Thymus (tissue), 11 donors: ENCODE data around the gene MYLK2. TPM values are rescaled to one million over a fixed set of nuclear protein-coding genes. Genes with fewer than 3 reads are reported as not detected.
A peak's percentile ranks its signal among the peaks of the same experiment; 100 is the strongest.

ENCODE experiments used
- DNase-seq, 9 donors: peaks; one replicate each; pipeline ENCODE4 v3.0.0-alpha.2; 2013; ENCODE audit warnings: low spot score in 9 of 9, low read depth in 6 of 9, missing footprints in 1 of 9
- H3K27ac ChIP-seq, 2 donors: one replicate each; pipeline ENCODE4 v1.5.1; 2013; ENCODE audit warnings: control low read depth in 1 of 2, low read depth in 1 of 2, low read length in 1 of 2, mild to moderate bottlenecking in 1 of 2, moderate library complexity in 1 of 2
- H3K27me3 ChIP-seq, 2 donors: one replicate each; pipeline ENCODE4 v1.5.1; 2013; ENCODE audit warnings: low read length in 1 of 2; ENCODE audit not compliant: control insufficient read depth in 2 of 2, insufficient read depth in 1 of 2
- H3K36me3 ChIP-seq, 2 donors: one replicate each; pipeline ENCODE4 v1.5.1; 2013; ENCODE audit warnings: low read length in 1 of 2, mild to moderate bottlenecking in 1 of 2, moderate library complexity in 1 of 2; ENCODE audit not compliant: control insufficient read depth in 2 of 2, insufficient read depth in 2 of 2
- H3K4me1 ChIP-seq, 2 donors: one replicate each; pipeline ENCODE4 v1.5.1; 2013; ENCODE audit warnings: low read length in 2 of 2; ENCODE audit not compliant: control insufficient read depth in 2 of 2, insufficient read depth in 2 of 2
- H3K4me3 ChIP-seq, 2 donors: one replicate each; pipeline ENCODE4 v1.5.1; 2013; ENCODE audit warnings: low read length in 2 of 2, control low read depth in 1 of 2, mild to moderate bottlenecking in 1 of 2
- H3K9me3 ChIP-seq, 2 donors: one replicate each; pipeline ENCODE4 v1.5.1; 2013; ENCODE audit warnings: low read length in 1 of 2, mild to moderate bottlenecking in 1 of 2; ENCODE audit not compliant: control insufficient read depth in 2 of 2, insufficient read depth in 1 of 2
- WGBS: extraction: QIAGEN DNeasy Blood & Tissue Kit; methylation state at CpG from one replicate; pipeline ENCODE4 v1.1.7; 2013; 5-methylcytosine and 5-hydroxymethylcytosine counted together
- polyA plus RNA-seq: library from polyadenylated mRNA; stranded (reverse); fragments of 200-250 nt; gene quantifications from one replicate; pipeline ENCODE4 v1.2.3, GENCODE V29; 2013
- total RNA-seq: library from RNA; stranded (reverse); fragments of 120-200 nt; gene quantifications from one replicate; pipeline ENCODE4 v1.2.4, GENCODE V29; 2013
- donor health status: healthy.

Gene MYLK2
- total and polyA plus RNA-seq, 2 donors = 0.66 to 1.4 TPM

- Histone ChIP-seq H3K4me3 (peak overlapping the region in 1 of 2 donors; percentile 43), H3K4me1 (peaks cover 0 to 4% of the 10 kb centered on the region in 2 donors), H3K36me3 (no peaks in the 10 kb centered on the region), H3K9me3 (no peaks in the 10 kb centered on the region), H3K27ac (no peak overlapping the region), H3K27me3 (peaks cover 33 to 61% of the 10 kb centered on the region in 2 donors)
- WGBS = 13% methylated on average over 24 of the region's 24 CpGs
- no peak for DNase-seq
Observed at GRCh38 chr20:31870726-31871617, 51.8 kb downstream of the MYLK2 start.

GRCh38 chr20:31871618-31871954 lies 52.4 kb downstream of the MYLK2 start:
- H3K36me3 ChIP-seq = no peaks in the 10 kb centered on the region
- H3K27me3 ChIP-seq = peaks cover 33 to 61% of the 10 kb centered on the region in 2 donors
- H3K9me3 ChIP-seq = no peaks in the 10 kb centered on the region
- 90% methylated on average over 1 of the region's 1 CpG for WGBS
- H3K4me3 ChIP-seq = no peak overlapping the region
- DNase-seq = no peak
- H3K4me1 ChIP-seq = peaks cover 0 to 4% of the 10 kb centered on the region in 2 donors
- no peak overlapping the region for H3K27ac ChIP-seq

- DNase-seq = no peak
- Histone ChIP-seq H3K27ac (no peak overlapping the region), H3K4me3 (no peak overlapping the region), H3K27me3 (peaks cover 33 to 59% of the 10 kb centered on the region in 2 donors), H3K36me3 (no peaks in the 10 kb centered on the region), H3K4me1 (peaks cover 0 to 4% of the 10 kb centered on the region in 2 donors), H3K9me3 (no peaks in the 10 kb centered on the region)
- WGBS = 97% methylated on average over 6 of the region's 6 CpGs
Observed at GRCh38 chr20:31872406-31872805, 53.2 kb downstream of the MYLK2 start.

- Histone ChIP-seq H3K4me3 (no peak overlapping the region), H3K27me3 (peaks cover 21 to 40% of the 10 kb centered on the region in 2 donors), H3K4me1 (peaks cover 0 to 3% of the 10 kb centered on the region in 2 donors), H3K36me3 (no peaks in the 10 kb centered on the region), H3K27ac (no peak overlapping the region), H3K9me3 (no peaks in the 10 kb centered on the region)
- no peak for DNase-seq
- WGBS = 21% methylated on average over 2 of the region's 2 CpGs
Observed at GRCh38 chr20:31875671-31876070, 56.5 kb downstream of the MYLK2 start.

- H3K36me3 ChIP-seq = no peaks in the 10 kb centered on the region
- peaks cover 8 to 21% of the 10 kb centered on the region in 2 donors for H3K27me3 ChIP-seq
- no peak overlapping the region for H3K4me3 ChIP-seq
- DNase-seq = no peak
- no peak overlapping the region for H3K27ac ChIP-seq
- H3K4me1 ChIP-seq = peaks cover 0 to 3% of the 10 kb centered on the region in 2 donors
- H3K9me3 ChIP-seq = no peaks in the 10 kb centered on the region
Observed at GRCh38 chr20:31877684-31878083, 58.5 kb downstream of the MYLK2 start.

GRCh38 chr20:31879143-31879987 lies 60.2 kb downstream of the MYLK2 start:
- no peak overlapping the region for H3K27ac ChIP-seq
- DNase-seq = peak in 8 of 9 donors; percentile 51 to 86 (median 65)
- no peaks in the 10 kb centered on the region for H3K9me3 ChIP-seq
- no peaks in the 10 kb centered on the region for H3K36me3 ChIP-seq
- peak overlapping the region; percentile 39 to 60 for H3K4me3 ChIP-seq
- peaks cover 0 to 3% of the 10 kb centered on the region in 2 donors for H3K4me1 ChIP-seq
- H3K27me3 ChIP-seq = peaks cover 7 to 14% of the 10 kb centered on the region in 2 donors
- WGBS = 11% methylated on average over 45 of the region's 45 CpGs

GRCh38 chr20:31881945-31882344 lies 62.8 kb downstream of the MYLK2 start:
- Histone ChIP-seq H3K27ac (no peak overlapping the region), H3K4me3 (no peak overlapping the region), H3K36me3 (no peaks in the 10 kb centered on the region), H3K4me1 (peaks cover 0 to 3% of the 10 kb centered on the region in 2 donors), H3K9me3 (no peaks in the 10 kb centered on the region), H3K27me3 (peaks cover 7 to 14% of the 10 kb centered on the region in 2 donors)
- 82% methylated on average over 5 of the region's 5 CpGs for WGBS
- DNase-seq = no peak

- H3K36me3 ChIP-seq = no peaks in the 10 kb centered on the region
- H3K4me1 ChIP-seq = peaks cover 0 to 3% of the 10 kb centered on the region in 2 donors
- H3K9me3 ChIP-seq = no peaks in the 10 kb centered on the region
- peaks cover 3 to 12% of the 10 kb centered on the region in 2 donors for H3K27me3 ChIP-seq
- no peak overlapping the region for H3K4me3 ChIP-seq
- DNase-seq = no peak
- no peak overlapping the region for H3K27ac ChIP-seq
Observed at GRCh38 chr20:31883829-31884228, 64.7 kb downstream of the MYLK2 start.
